ENCODE results near the gene C22orf23.

DNA sequence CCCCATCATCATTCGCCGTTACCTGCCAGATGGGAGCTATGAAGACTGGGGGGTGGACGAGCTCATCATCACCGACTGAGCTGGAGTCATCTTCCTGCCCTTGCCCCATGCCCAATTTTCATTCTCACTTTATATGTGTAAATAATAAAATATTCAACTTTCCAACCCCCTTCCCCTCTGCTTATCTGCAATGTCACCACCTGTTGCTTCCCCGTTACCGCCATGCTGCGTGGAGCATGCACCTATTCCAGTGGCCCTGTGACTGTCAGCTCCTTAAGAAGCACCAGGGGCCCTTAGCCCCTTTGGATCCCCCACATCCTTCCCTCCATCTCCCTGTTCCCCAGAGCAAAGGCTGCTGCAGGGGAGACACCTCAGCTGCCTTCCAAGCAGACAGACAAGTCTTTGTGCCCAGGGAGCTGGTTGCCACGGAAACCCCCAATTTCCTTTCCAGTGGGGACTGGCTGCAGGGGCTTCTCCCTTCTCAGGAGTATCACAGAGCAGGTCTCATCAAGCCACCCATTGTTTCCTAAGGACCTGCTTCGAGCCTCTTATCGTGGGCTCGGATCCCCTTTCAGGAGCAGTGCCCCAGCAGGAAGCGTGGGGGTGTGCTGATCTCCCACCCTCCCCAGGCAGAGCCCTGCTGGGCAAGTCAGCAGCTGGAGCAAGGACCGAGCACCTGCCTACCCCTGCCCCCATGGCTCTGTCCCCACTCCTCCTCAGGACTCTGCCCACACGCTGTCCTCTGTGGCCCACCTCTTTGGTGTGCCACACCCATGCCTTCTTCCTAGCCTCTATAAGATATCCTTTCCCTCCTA is 14.4 kb upstream of the C22orf23 start:
- TF ChIP-seq, protein P1, sequence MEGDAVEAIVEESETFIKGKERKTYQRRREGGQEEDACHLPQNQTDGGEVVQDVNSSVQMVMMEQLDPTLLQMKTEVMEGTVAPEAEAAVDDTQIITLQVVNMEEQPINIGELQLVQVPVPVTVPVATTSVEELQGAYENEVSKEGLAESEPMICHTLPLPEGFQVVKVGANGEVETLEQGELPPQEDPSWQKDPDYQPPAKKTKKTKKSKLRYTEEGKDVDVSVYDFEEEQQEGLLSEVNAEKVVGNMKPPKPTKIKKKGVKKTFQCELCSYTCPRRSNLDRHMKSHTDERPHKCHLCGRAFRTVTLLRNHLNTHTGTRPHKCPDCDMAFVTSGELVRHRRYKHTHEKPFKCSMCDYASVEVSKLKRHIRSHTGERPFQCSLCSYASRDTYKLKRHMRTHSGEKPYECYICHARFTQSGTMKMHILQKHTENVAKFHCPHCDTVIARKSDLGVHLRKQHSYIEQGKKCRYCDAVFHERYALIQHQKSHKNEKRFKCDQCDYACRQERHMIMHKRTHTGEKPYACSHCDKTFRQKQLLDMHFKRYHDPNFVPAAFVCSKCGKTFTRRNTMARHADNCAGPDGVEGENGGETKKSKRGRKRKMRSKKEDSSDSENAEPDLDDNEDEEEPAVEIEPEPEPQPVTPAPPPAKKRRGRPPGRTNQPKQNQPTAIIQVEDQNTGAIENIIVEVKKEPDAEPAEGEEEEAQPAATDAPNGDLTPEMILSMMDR (IDR thresholded peaks at IDR 0.05), result no peak
- TF ChIP-seq POLR2A (IDR thresholded peaks at IDR 0.05), result no peak
- TF ChIP-seq EP300 (IDR thresholded peaks at IDR 0.05), result no peak

Data from suprapubic skin (tissue), 3 donors.